ENCODE results near the gene GGCT.
"Not testable (repeated sequence)": the region's sequence is repeated elsewhere in the genome, so short reads cannot be mapped to it uniquely, and the experiment has no call there.

GGCT gene

GRCh38 chr7:30543813-30544525 is 39.3 kb upstream of the GGCT start:
- TF ChIP-seq SPI1 (IDR thresholded peaks at IDR 0.05; ENCODE audit: low read depth, low read length) (no peak), PAX5 (IDR thresholded peaks at IDR 0.05; ENCODE audit: insufficient read depth, low read length, severe bottlenecking) (no peak), TAF1 (IDR thresholded peaks at IDR 0.05; ENCODE audit: low read depth, low read length) (no peak), POLR2A (IDR thresholded peaks at IDR 0.05; ENCODE audit: low read depth, low read length) (no peak), POU2F2 (IDR thresholded peaks at IDR 0.05; ENCODE audit: low read depth, low read length) (no peak), POLR2AphosphoS5 (IDR thresholded peaks at IDR 0.05; ENCODE audit: low read depth, low read length) (no peak)
- no peak for FAIRE-seq

GRCh38 chr7:30543115-30543514 is 38.5 kb upstream of the GGCT start:
- DNase-seq (ENCODE audit: insufficient read length, low spot score); FAIRE-seq: not testable (repeated sequence)

More at GRCh38 chr7:30543813-30544525, 39.3 kb upstream of the GGCT start:
- no peak for DNase-seq (ENCODE audit: insufficient read length, low spot score)

GRCh38 chr7:30533886-30534285 is 29.3 kb upstream of the GGCT start:
- FAIRE-seq (no peak), DNase-seq (ENCODE audit: insufficient read length, low spot score) (no peak)
- TF ChIP-seq TAF1 (IDR thresholded peaks at IDR 0.05; ENCODE audit: low read depth, low read length) = no peak
- TF ChIP-seq POU2F2 (IDR thresholded peaks at IDR 0.05; ENCODE audit: low read depth, low read length) = no peak
- TF ChIP-seq POLR2AphosphoS5 (IDR thresholded peaks at IDR 0.05; ENCODE audit: low read depth, low read length) = no peak
- no peak for TF ChIP-seq SPI1 (IDR thresholded peaks at IDR 0.05; ENCODE audit: low read depth, low read length)
- no peak for TF ChIP-seq POLR2A (IDR thresholded peaks at IDR 0.05; ENCODE audit: low read depth, low read length)
- no peak for TF ChIP-seq PAX5 (IDR thresholded peaks at IDR 0.05; ENCODE audit: insufficient read depth, low read length, severe bottlenecking)

- no peak for FAIRE-seq
- DNase-seq (ENCODE audit: insufficient read length, low spot score) = no peak
- no peak for TF ChIP-seq TAF1 (IDR thresholded peaks at IDR 0.05; ENCODE audit: low read depth, low read length)
- TF ChIP-seq POLR2AphosphoS5 (IDR thresholded peaks at IDR 0.05; ENCODE audit: low read depth, low read length) = no peak
- no peak for TF ChIP-seq PAX5 (IDR thresholded peaks at IDR 0.05; ENCODE audit: insufficient read depth, low read length, severe bottlenecking)
- no peak for TF ChIP-seq SPI1 (IDR thresholded peaks at IDR 0.05; ENCODE audit: low read depth, low read length)
- no peak for TF ChIP-seq POU2F2 (IDR thresholded peaks at IDR 0.05; ENCODE audit: low read depth, low read length)
- no peak for TF ChIP-seq POLR2A (IDR thresholded peaks at IDR 0.05; ENCODE audit: low read depth, low read length)
Measured at GRCh38 chr7:30531286-30531685, 26.7 kb upstream of the GGCT start.

GRCh38 chr7:30530373-30530772 is 25.7 kb upstream of the GGCT start:
- DNase-seq (ENCODE audit: insufficient read length, low spot score) (no peak), FAIRE-seq (peak; percentile 9)
- TF ChIP-seq SPI1 (IDR thresholded peaks at IDR 0.05; ENCODE audit: low read depth, low read length) = no peak
- TF ChIP-seq PAX5 (IDR thresholded peaks at IDR 0.05; ENCODE audit: insufficient read depth, low read length, severe bottlenecking) = no peak
- TF ChIP-seq POU2F2 (IDR thresholded peaks at IDR 0.05; ENCODE audit: low read depth, low read length) = no peak
- no peak for TF ChIP-seq TAF1 (IDR thresholded peaks at IDR 0.05; ENCODE audit: low read depth, low read length)
- no peak for TF ChIP-seq POLR2A (IDR thresholded peaks at IDR 0.05; ENCODE audit: low read depth, low read length)
- TF ChIP-seq POLR2AphosphoS5 (IDR thresholded peaks at IDR 0.05; ENCODE audit: low read depth, low read length) = no peak

- FAIRE-seq (no peak), DNase-seq (ENCODE audit: insufficient read length, low spot score) (no peak)
- TF ChIP-seq TAF1 (IDR thresholded peaks at IDR 0.05; ENCODE audit: low read depth, low read length) (no peak), PAX5 (IDR thresholded peaks at IDR 0.05; ENCODE audit: insufficient read depth, low read length, severe bottlenecking) (no peak), SPI1 (IDR thresholded peaks at IDR 0.05; ENCODE audit: low read depth, low read length) (no peak), POLR2AphosphoS5 (IDR thresholded peaks at IDR 0.05; ENCODE audit: low read depth, low read length) (no peak)
Measured at GRCh38 chr7:30528779-30529178, 24.1 kb upstream of the GGCT start.

- not testable (repeated sequence) for FAIRE-seq; DNase-seq (ENCODE audit: insufficient read length, low spot score)
Measured at GRCh38 chr7:30527297-30527696, 22.7 kb upstream of the GGCT start.

GRCh38 chr7:30526163-30526562 is 21.5 kb upstream of the GGCT start:
- TF ChIP-seq POLR2AphosphoS5 (IDR thresholded peaks at IDR 0.05; ENCODE audit: low read depth, low read length) = no peak
- TF ChIP-seq POU2F2 (IDR thresholded peaks at IDR 0.05; ENCODE audit: low read depth, low read length) = no peak
- no peak for TF ChIP-seq PAX5 (IDR thresholded peaks at IDR 0.05; ENCODE audit: insufficient read depth, low read length, severe bottlenecking)
- no peak for DNase-seq (ENCODE audit: insufficient read length, low spot score)
- FAIRE-seq = no peak

- FAIRE-seq (no peak), DNase-seq (ENCODE audit: insufficient read length, low spot score) (no peak)
- TF ChIP-seq POLR2A (IDR thresholded peaks at IDR 0.05; ENCODE audit: low read depth, low read length) (no peak), TAF1 (IDR thresholded peaks at IDR 0.05; ENCODE audit: low read depth, low read length) (no peak), PAX5 (IDR thresholded peaks at IDR 0.05; ENCODE audit: insufficient read depth, low read length, severe bottlenecking) (no peak), SPI1 (IDR thresholded peaks at IDR 0.05; ENCODE audit: low read depth, low read length) (no peak), POLR2AphosphoS5 (IDR thresholded peaks at IDR 0.05; ENCODE audit: low read depth, low read length) (no peak), POU2F2 (IDR thresholded peaks at IDR 0.05; ENCODE audit: low read depth, low read length) (no peak)
Measured at GRCh38 chr7:30525429-30525828, 20.8 kb upstream of the GGCT start.

- TF ChIP-seq PAX5 (IDR thresholded peaks at IDR 0.05; ENCODE audit: insufficient read depth, low read length, severe bottlenecking) = no peak
- TF ChIP-seq POLR2AphosphoS5 (IDR thresholded peaks at IDR 0.05; ENCODE audit: low read depth, low read length) = no peak
- TF ChIP-seq TAF1 (IDR thresholded peaks at IDR 0.05; ENCODE audit: low read depth, low read length) = no peak
- no peak for TF ChIP-seq POU2F2 (IDR thresholded peaks at IDR 0.05; ENCODE audit: low read depth, low read length)
- no peak for TF ChIP-seq POLR2A (IDR thresholded peaks at IDR 0.05; ENCODE audit: low read depth, low read length)
- TF ChIP-seq SPI1 (IDR thresholded peaks at IDR 0.05; ENCODE audit: low read depth, low read length) = no peak
- DNase-seq (ENCODE audit: insufficient read length, low spot score) (no peak), FAIRE-seq (no peak)
Measured at GRCh38 chr7:30524545-30524944, 19.9 kb upstream of the GGCT start.
